DND-41 (cell line): Measurements from ENCODE around the gene COTL1.

Experiments used
- ATAC-seq: fragments of 200-7000 bp; cut with Tn5 transposase; 3 replicates; pipeline ENCODE4 v1.9.1; 2021; ENCODE audit warnings: low read depth; ENCODE audit not compliant: insufficient read depth
- DNase-seq: peaks from one replicate; pipeline ENCODE4 v3.0.0-alpha.2; 2020
- H2AFZ ChIP-seq: 2 replicates; pipeline ENCODE4 v1.6.0; 2012; ENCODE audit warnings: low read depth, low read length
- H3K27ac ChIP-seq: 2 replicates; pipeline ENCODE4 v1.5.1; 2012; ENCODE audit warnings: low read length, inconsistent platforms
- H3K27me3 ChIP-seq: fragments of 200-600 bp; sonication (generic); 2 replicates; pipeline ENCODE4 v1.6.0; 2012; ENCODE audit warnings: low read length, mild to moderate bottlenecking, inconsistent platforms; ENCODE audit not compliant: insufficient read depth, poor library complexity
- H3K36me3 ChIP-seq: 2 replicates; pipeline ENCODE4 v1.5.1; 2012; ENCODE audit warnings: low read length, inconsistent platforms; ENCODE audit not compliant: insufficient read depth
- H3K4me1 ChIP-seq: 2 replicates; pipeline ENCODE4 v1.5.1; 2012; ENCODE audit warnings: mild to moderate bottlenecking, low read length; ENCODE audit not compliant: insufficient read depth
- H3K4me2 ChIP-seq: 2 replicates; pipeline ENCODE4 v1.6.0; 2012; ENCODE audit warnings: mild to moderate bottlenecking, moderate library complexity, low read length, inconsistent platforms; ENCODE audit not compliant: insufficient read depth
- H3K4me3 ChIP-seq, 2 experiments: fragments of 200-600 bp in 1 of 2; shearing (Covaris generic) in 1 of 2; 2 replicates each; pipeline ENCODE4 v1.5.1; 2012 to 2016; ENCODE audit warnings: inconsistent platforms in 2 of 2, low read length in 2 of 2, mild to moderate bottlenecking in 2 of 2, low read depth in 1 of 2, moderate library complexity in 1 of 2
- H3K79me2 ChIP-seq: 2 replicates; pipeline ENCODE4 v1.6.0; 2012; ENCODE audit warnings: low read length, inconsistent platforms; ENCODE audit not compliant: insufficient read depth
- H3K9ac ChIP-seq: 2 replicates; pipeline ENCODE4 v1.6.0; 2012; ENCODE audit warnings: low read depth, mild to moderate bottlenecking, inconsistent platforms, low read length, moderate library complexity
- H3K9me3 ChIP-seq: 2 replicates; pipeline ENCODE4 v1.5.1; 2012; ENCODE audit warnings: low read length, moderate library complexity, mild to moderate bottlenecking, inconsistent platforms; ENCODE audit not compliant: insufficient read depth, severe bottlenecking
- H4K20me1 ChIP-seq: 2 replicates; pipeline ENCODE4 v1.6.0; 2012; ENCODE audit warnings: low read length; ENCODE audit not compliant: insufficient read depth
- EZH2 ChIP-seq: IDR thresholded peaks from 3 replicates; pipeline ENCODE4 v1.6.1; 2012; ENCODE audit warnings: borderline replicate concordance, low read depth, mild to moderate bottlenecking, moderate library complexity, low read length, inconsistent platforms; ENCODE audit not compliant: severe bottlenecking
- TF ChIP-seq, protein P1 (sequence below): IDR thresholded peaks from 2 replicates; pipeline ENCODE4 v1.5.1; 2012; ENCODE audit warnings: borderline replicate concordance, low read length, moderate library complexity, mild to moderate bottlenecking; ENCODE audit not compliant: poor library complexity, severe bottlenecking; ENCODE audit errors: extremely low read depth

Gene COTL1

DNA sequence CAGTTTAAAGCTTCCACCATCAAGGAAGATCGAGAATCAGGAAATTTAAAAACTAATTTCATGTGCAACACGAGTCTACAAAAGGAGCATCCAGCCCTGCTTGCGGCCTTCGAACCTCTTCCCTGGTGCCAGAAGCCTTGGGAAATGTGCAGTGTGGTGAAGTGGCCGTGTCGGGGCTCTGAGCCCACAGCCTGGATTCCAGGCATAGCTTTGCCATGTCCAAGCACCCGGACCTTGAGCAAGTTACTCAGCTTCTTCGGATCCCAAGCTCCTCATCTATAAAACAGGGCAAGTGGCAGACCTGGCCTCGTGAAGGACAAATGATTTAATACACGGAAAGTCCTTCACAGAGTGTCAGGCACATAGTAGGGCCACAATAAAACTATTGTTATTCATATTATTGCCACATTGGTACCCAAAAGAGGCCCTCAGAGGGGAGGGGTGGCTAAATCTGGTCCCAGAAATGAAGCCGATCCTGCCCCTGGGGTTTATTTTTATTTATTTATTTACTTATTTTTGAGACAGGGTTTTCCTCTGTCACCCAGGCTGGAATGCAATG is 34.8 kb downstream of the COTL1 start:
- no peak overlapping the region for H2AFZ ChIP-seq
- no peak for ATAC-seq
- no peak for TF ChIP-seq EZH2
- TF ChIP-seq, protein P1, sequence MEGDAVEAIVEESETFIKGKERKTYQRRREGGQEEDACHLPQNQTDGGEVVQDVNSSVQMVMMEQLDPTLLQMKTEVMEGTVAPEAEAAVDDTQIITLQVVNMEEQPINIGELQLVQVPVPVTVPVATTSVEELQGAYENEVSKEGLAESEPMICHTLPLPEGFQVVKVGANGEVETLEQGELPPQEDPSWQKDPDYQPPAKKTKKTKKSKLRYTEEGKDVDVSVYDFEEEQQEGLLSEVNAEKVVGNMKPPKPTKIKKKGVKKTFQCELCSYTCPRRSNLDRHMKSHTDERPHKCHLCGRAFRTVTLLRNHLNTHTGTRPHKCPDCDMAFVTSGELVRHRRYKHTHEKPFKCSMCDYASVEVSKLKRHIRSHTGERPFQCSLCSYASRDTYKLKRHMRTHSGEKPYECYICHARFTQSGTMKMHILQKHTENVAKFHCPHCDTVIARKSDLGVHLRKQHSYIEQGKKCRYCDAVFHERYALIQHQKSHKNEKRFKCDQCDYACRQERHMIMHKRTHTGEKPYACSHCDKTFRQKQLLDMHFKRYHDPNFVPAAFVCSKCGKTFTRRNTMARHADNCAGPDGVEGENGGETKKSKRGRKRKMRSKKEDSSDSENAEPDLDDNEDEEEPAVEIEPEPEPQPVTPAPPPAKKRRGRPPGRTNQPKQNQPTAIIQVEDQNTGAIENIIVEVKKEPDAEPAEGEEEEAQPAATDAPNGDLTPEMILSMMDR: no peak
- no peaks in the 10 kb centered on the region for H4K20me1 ChIP-seq
- no peaks in the 10 kb centered on the region for H3K27me3 ChIP-seq
- H3K4me1 ChIP-seq: no peaks in the 10 kb centered on the region
- no peak overlapping the region for H3K27ac ChIP-seq
- no peaks in the 10 kb centered on the region for H3K9me3 ChIP-seq
- H3K4me3 ChIP-seq: no peak overlapping the region
- no peaks in the 10 kb centered on the region for H3K36me3 ChIP-seq
- H3K9ac ChIP-seq: no peak overlapping the region
- no peaks in the 10 kb centered on the region for H3K79me2 ChIP-seq
- DNase-seq: no peak
- H3K4me2 ChIP-seq: no peak overlapping the region

DNA sequence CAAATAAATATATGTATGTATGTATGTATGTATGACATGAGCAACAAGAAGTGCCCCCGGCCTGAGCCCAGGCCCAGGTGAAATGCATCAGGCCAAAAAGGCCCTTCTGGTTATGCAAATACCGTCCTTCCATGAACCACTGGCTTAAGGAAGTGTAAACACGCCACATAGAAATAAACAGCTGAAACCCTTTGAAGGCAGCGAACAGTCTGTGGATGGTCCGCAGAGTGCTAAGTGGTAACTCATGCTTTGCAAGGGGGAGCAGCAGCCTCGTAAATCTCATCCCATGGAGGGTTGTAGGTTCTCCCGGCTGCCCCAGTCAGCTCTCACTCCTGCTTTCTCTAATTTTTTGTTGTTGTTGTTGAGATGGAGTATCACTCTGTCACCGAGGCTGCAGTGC is 36.7 kb downstream of the COTL1 start:
- Histone ChIP-seq H4K20me1 (no peaks in the 10 kb centered on the region), H3K4me2 (no peak overlapping the region), H3K27me3 (no peaks in the 10 kb centered on the region), H3K4me3 (no peak overlapping the region), H3K4me1 (no peaks in the 10 kb centered on the region), H3K9me3 (no peaks in the 10 kb centered on the region), H3K27ac (no peak overlapping the region), H3K36me3 (no peaks in the 10 kb centered on the region), H2AFZ (no peak overlapping the region), H3K79me2 (no peaks in the 10 kb centered on the region), H3K9ac (no peak overlapping the region)
- TF ChIP-seq EZH2: no peak
- TF ChIP-seq, protein P1: no peak
- ATAC-seq (no peak), DNase-seq (no peak)

DNA sequence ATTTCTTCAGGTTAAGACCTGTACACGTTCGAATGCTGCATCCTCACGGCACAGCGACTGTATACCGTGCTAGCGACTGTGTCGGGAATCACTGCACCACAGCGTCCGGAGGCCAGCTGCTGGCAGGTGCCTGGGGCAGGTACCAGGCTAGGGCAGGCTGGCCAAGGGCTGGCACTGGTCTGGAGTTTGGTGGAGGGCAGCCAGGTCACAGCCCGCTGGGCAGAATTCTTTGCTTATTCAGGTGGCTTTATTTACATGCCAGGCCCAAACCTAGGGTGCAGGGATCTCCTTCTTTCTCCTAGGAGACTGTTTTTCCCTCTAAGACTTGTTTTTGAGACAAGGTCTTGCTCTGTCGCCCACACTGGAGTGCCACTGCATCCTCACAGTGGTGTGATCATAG is 37.9 kb downstream of the COTL1 start:
- Histone ChIP-seq H3K27me3 (peaks cover 3% of the 10 kb centered on the region), H3K79me2 (no peaks in the 10 kb centered on the region), H4K20me1 (no peaks in the 10 kb centered on the region), H3K4me1 (no peaks in the 10 kb centered on the region), H3K9ac (no peak overlapping the region), H3K9me3 (no peaks in the 10 kb centered on the region), H3K4me3 (no peak overlapping the region), H3K4me2 (no peak overlapping the region), H2AFZ (no peak overlapping the region), H3K36me3 (no peaks in the 10 kb centered on the region), H3K27ac (no peak overlapping the region)
- ATAC-seq (no peak), DNase-seq (no peak)
- TF ChIP-seq, protein P1: no peak
- TF ChIP-seq EZH2: no peak

DNA sequence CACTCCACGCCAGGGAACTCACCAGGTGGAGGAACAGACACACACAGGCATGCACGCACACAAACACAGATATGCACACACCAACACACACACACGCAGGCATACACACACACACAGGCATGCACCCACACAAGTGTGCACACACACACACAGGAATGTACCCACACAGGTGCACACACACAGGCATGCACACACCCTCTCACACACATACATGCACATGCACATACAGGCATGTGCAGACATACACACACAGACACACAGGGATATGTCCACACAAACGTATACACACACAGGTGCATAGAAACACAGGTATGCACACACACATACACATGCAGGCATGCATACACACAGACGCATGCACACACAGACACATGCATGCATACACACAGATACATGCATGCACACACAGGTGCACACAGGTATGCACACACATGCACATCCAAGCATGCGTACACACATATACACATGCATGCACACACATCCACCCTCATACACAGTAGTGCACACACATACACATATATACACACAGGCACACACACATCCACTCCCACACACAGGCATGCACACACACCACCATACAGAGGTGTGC is 39.2 kb downstream of the COTL1 start:
- Histone ChIP-seq H3K79me2 (no peaks in the 10 kb centered on the region), H3K9me3 (no peaks in the 10 kb centered on the region), H3K4me3 (no peak overlapping the region), H3K27ac (no peak overlapping the region), H2AFZ (no peak overlapping the region), H3K27me3 (peaks cover 3% of the 10 kb centered on the region), H3K9ac (no peak overlapping the region), H3K4me2 (no peak overlapping the region), H4K20me1 (no peaks in the 10 kb centered on the region), H3K36me3 (no peaks in the 10 kb centered on the region), H3K4me1 (no peaks in the 10 kb centered on the region)
- DNase-seq (no peak), ATAC-seq (no peak)
- TF ChIP-seq, protein P1: no peak
- TF ChIP-seq EZH2: no peak
